Muscle of arm (tissue), 12 donors: Measurements from ENCODE around the gene RCOR2. TPM values are rescaled to one million over a fixed set of nuclear protein-coding genes. Genes with fewer than 3 reads are reported as not detected.
A peak's percentile ranks its signal among the peaks of the same experiment; 100 is the strongest.

ENCODE experiments used
- DNase-seq: peaks from one replicate; pipeline ENCODE4 v3.0.0-alpha.2; 2013
- polyA plus RNA-seq, 12 donors: library from polyadenylated mRNA; unstranded; fragments of 120-200 nt; gene quantifications; one replicate each; pipeline ENCODE4 v1.2.1, GENCODE V29; 2013; ENCODE audit not compliant: insufficient read length in 12 of 12

Gene RCOR2
- polyA plus RNA-seq, 12 donors = 8.2 to 14.9 (median 11.1) TPM; not detected in 1

DNA sequence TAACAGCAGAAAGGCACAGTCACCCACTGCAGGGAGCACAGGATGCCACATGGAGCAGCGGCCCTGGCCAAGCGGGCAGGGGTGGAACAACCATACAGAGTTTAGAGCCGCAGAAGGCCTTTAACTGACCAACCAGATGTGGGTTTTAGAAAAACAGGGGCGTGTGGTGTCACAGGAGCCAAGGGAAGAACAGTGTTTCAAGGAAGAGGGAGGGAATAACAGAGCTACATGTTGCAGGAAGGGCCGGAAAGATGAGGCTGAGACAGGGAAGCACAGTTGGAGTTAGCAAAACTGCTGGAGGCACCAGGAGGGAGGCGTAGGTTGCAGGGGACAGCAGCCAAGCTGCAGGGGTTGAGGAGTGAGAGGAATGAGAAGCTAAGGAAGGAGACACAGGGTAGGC is 14.1 kb upstream of the RCOR2 start:
- no peak for DNase-seq

DNA sequence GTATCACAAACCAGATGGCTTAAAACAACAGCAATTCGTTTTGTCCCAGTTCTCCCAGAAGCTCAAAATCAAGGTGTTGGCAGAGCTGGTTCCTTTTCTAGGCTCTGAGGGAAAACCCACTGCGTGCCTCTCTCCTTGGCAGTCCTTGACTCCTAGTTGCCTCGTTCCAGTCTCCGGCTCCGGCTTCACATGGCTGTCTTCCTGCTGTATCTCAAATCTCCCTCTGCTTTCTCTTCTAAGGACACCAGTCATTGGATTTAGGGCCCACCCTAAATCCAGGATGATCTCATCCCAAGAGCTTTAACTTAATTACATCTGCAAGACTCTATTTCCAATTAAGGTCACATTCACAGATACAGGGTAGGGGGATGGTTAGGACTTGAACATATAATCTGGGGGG is 12.7 kb upstream of the RCOR2 start:
- no peak for DNase-seq

DNA sequence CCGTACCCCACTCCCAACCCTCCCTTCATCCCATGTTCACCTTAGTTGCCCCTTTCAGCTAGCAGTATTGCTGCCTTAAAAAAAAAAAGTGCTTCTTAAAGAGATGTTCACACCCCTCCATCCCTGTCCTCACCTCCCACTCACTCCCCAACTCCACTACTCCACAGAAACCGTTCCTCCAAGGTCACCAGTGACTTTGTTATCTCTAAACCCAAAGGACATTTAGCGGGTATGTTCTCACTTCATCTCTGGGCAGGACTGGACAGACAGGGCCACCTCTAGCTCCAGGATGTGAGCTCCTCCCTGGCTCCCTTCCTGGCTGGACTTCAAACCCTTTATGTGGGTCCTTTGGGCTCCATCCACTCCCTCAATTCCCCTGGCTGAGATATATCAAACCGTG is 6.4 kb upstream of the RCOR2 start:
- DNase-seq = no peak

DNA sequence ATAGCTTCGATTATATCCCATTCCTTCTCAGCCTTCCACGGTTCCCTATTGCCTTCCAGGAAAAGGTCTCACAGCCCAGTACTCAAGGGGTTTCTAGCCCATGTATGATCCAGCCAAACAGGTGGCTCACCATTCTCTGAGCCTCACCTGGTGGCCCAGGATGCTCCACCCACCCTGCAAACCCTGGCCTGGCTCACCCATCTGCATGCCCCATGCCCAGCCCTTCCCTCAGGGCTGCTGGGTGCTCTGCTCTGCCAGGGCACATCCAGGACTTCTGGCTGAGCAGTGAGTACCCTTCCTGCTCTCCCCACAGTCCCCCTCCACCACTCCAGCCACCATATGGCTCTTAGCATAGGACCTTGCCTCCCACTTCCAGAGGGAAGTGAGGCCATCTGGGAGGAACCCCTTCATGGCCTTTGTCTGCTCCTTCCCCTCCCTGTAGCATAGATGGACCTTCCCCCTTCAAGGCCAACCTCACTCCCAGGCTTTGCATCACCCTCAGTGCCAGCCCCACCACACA is 5.8 kb upstream of the RCOR2 start:
- DNase-seq = no peak

DNA sequence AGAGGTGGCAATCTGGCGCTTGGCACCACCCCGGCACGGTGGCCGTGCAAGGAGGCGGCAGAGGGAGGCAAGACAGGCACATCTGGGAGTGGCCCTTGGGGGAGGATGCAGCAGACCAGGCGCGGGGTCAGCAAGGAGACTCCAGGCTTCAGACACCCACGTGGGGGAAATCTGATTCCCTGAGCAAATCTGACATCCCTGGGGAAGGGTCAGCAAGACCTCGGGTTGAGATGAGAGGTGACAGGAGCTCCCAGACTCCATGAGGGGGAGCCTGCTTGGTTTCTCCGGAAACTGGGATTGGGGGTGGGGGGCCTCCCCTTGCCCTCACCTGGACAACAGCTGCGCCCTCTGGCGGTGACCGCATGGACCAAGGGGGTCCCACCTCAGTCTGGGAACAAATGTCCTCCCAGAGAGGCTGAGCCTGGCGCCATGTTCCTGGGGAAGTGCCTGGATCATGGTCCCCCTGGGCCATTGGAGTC is 4.0 kb upstream of the RCOR2 start:
- no peak for DNase-seq

DNA sequence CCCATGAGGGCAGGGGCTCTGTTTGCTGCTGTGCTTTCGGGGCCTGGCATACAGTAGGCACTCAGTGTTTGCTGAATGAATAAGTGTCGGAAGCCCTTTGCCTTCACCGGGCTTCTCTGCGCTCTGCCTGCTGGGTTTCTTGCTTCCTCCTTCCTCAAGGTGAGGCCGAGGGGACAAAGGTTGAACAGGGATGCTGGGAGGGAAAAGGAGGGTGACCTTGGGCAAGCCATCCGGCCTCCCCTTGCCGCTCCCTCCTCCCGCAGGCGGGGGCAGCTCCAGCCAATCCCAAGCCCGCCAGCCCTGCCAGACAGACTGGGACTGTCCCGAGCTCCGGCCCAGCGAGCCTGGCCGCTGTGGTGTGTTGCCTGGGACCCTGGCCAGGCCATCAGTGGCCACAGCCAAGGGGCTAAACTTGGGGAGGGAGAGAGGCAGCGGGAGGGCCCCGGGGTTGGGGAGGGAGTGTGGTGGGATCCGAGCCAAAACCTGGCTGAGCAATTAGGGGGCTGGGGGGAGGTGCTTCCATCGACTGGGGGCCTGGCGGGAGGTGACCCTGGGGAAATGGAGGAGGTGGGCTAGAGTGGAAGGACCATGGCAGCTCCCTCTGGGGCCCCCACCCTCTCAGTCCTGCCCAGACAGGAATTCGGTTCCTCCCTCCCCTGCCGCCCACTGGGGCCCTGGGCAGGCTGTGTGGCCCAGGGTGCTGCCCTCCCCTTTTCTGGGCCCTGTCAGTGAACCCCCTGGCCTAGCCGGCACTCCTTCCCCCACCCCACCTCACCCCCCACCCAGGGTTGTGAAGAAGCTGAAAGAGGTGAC is 3.4 kb upstream of the RCOR2 start:
- peak; percentile 68 for DNase-seq

DNA sequence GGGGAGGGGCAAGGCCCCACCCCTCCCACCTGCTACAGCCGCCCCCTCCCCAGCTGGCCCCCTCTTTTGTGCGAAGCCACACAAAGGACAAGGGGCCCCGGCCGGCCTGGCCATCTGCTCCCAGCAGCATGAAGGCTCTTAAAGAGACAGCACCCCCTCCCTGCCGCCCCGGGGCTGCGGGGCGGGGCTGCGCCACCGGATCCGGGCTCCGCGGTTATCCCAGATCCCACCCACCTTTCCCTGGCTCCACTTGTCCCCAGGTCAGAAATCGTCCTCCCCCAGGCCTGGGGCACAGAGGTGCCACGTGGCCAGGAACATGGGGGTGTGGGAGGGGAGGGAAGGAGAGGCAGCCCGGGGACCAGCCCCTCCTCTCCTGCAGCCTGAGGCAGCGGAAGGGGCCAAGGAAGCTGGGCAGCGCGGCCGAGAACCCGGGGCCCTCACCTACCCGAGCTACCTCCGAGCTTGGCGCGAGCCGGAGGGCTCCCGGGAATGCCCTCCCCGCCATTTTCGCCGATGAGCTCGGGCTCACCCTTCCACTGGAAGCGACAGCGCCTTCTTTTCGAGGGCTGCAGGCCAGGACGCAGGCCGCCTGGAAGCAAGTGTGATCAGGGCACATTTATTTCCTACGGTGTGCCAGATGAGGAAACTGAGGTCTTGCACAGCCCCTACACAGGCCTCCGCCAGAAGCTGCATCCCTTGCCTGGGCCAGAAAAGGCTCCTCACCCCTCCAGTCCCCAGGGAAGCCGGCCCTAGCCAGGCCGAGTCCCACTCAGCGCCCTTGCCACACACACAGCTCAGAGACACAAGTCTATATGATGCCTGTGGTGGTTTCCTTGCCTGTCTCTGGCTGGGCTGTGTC is 2.5 kb upstream of the RCOR2 start:
- peak; percentile 71 for DNase-seq

DNA sequence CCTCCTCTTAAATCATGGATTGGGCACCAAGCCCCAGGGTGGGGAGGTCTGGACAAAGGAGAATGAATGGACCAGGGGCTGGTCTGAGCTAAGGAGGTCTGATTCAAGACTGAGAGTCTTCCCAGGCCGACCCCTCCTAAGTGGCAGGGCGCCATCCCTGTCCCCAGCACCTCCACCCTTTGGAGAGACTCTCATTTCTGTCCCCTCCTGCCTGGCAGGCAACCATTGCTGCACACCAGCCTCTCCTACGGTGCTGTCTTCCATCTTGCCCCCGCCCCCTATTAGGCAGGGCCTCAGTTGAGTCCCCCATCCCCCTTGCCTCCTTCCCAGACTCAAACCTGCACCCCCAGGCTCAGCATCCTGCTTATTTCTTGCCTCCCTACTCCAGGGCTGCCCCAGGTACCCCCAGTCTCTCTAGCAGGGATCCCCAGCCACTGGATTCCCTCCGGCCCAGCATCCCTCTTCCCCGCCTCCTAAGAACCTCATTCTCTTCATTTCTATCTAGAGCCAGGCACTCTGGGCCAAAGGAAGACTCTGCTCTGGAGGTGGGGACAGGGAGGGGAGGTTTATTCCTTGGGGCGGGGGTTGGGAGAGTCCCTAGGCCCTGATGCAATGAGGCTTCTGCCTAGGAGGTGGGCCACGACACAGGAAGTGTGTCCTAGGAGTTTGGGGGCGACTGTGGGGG is 1.7 kb upstream of the RCOR2 start:
- DNase-seq = peak; percentile 73

DNA sequence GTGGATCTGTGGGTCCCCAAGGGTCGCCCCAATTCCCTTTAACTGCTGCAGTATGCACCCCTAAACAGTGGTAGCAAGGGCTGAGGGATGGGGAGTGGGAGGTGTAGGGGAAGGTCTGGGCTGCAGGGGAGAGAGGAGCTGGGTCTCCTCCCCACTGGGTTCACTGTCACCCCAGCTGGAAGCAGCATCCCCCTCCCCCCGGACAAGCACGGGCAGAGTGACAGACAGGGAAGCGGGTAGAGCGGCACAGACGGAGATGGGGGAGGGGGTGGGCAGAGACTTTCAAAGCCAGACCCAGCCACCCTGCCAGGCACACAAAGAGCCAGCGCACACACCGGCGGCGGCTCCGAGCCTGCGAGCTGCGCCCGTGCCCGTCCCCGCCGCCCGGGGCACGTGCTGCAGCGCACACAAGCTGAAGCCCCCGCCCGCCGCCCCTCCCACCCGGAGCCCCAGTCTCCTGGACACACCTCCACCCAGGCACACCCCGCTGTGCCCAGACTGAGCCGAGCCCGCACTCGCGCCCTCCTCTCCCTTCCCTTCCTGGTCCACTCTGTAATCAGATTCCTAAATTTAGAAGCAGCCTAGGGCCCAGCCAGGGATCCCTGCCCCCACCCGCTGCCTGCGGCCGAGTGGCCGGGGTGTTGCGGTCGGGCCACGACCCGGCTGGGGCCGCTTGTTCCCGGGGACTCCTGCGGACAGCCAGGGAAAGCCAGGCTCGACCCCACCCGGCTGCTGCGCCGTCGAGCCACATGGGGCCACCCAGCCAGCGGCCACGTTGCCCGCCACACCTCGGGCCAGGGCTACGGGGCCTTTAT is 935 bp upstream of the RCOR2 start:
- peak; percentile 74 for DNase-seq

DNA sequence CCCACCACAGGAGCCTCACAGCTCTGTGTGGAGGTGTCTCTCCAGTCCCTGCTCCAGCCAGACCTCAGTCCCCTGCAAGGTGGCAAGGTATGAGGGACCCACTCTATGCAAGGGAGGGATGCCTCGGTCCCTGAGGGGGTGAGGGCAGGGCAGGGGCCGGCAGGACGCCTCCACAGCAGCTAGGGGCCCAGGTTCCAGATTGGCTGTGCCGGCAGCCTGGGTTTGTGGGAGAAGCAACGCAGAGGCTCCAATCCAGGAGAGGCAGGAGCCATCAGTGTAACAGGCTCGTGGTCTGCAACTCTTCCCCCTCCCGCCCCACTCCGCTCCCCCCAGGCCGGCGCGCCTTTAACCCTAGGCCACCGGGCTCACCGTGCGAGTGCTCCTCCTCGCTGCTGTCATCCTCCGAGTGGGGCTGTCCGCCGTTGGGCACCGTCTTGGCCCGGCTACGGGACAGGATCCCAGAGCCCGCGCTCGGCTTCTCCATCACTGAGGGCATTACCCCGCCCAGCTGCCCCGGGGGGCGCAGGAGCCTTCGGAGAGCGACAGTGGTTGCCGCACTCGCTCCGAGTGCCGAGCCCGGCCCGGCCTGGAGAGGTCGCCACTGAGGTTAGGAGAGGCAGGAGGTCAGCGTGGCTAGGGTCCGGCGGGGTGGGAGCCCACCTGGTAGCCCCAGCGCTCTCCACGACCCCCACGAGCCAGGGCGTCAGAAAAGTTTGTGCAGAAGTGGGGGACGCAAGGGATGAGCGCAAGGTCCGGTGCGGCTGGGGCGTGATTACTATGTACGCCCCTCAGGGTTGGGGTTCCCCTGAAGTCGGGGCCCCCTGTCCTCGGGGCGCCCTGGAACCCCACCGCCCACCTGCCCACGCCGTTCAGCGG is 765 bp downstream of the RCOR2 start:
- DNase-seq = no peak

DNA sequence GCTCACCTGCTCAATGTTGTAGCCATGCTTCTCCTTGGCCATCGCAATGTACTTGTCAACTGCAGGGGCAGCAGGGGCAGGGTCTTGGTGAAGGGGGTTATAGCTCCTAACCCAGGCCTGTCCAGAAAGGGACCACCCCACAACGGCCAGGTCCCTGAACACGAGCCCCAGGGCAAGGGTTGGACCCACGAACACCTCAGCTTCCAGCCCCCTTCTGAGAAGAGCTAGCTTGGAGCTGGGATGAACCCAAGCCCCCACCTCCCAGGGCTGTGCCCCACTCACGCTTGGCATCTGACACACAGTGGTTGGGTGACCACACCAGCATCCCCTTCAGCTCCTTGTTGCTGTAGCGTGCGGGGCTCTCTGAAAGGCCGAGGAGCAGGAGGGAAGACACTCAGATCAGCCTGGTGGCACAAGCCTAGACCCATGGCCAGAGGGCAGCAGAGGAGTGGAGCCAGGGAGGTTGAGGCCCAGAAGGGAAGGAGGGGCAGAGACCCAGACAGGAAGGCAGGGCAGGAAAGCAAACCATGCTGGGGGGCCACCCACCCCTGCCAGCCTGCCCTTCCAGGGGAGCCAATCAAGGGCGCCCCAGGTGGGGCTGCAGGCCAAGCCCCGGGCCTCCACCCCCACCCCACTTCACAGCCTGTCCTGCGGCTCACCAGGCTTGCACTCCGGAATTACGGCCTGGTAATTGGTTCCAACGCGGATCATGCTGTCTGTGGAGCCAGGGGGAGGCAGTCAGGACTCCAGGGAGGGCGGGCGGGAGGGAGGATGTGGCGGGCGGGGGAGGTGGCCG is 1.9 kb downstream of the RCOR2 start:
- no peak for DNase-seq

DNA sequence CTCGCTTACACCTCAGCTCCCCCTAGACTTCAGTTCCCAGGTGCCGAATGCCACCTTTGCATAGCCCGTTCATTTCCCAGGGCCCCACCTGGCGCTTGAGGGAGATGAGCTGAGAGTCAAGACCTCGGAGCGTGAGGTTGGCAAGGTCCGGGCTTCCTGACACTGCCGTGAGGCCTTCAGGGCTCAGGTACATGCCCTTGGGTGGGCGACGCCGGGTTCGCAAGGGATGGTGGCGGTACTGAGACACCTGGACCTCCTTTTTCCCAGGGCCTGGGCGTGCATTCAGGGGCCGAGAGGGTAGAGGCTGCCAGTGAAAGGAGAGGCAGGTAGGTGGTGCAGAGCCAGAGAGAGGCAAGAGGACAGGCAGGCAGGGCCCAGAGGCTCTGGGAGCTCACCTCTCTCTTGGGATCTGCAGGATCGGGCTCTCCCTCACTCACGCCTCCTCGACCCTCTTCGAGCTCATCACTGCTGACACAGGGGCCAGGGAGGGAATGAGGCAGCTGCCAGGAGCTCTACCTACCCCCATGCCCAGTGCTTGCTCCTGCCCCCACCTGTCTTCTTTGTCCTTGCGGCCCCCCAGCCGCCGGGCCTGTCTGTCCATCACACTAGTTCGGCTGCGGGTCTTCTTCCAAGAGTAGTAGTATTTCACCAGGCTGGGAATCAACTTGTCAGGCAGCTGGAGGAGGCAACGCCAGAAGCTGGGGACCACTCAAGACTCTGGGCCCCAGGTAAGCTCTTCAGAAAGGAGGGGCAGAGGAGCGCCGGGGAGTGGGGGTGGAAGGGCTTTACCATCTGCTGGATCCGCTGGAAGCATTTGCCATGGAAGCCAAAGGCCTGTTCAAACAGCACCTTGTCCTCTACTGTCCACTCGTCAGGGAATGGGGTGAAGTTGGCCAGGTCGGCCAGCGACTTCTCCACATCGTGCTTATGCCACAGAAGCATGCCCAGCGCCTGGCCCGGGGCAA is 2.8 kb downstream of the RCOR2 start:
- no peak for DNase-seq

DNA sequence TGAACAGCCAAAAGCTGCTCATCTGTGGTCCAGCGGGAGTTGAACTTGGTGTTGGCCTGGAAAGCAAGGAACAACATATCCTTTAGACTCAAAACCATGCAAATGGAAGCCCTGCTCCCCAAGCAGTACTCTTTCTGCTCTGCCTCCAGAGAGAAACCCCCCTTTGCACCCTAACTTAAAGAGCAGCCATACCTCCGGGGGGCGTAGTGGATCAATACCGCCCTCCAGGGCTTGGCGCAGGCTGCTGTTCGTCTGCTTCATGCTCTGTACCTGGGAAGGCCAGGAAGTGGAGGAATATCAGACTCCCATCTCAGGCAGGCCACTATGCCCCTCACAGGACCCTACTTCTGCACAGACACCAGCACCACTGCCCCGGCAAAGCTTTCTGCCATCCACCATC is 4.3 kb downstream of the RCOR2 start:
- no peak for DNase-seq

DNA sequence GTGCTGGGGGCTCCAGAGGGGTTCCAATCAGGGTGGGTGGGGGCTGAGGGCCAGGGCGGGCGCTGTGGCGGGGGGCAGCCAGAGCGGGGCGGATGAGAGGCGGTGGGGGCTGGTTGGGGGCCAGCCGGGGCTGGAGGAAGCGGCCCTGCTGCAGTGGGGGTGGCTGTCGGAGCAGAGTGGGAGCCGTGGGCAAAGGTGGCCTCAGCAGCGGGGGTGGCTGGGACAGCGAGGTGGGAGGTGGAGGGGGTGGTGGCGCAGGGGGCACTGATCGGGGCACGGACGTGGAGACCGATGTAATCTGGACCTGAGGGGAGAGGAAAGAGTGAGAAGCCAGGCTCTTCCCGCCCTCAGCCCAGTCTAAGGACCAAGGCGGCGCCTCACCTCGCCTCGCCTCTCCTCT is 5.1 kb downstream of the RCOR2 start:
- no peak for DNase-seq

DNA sequence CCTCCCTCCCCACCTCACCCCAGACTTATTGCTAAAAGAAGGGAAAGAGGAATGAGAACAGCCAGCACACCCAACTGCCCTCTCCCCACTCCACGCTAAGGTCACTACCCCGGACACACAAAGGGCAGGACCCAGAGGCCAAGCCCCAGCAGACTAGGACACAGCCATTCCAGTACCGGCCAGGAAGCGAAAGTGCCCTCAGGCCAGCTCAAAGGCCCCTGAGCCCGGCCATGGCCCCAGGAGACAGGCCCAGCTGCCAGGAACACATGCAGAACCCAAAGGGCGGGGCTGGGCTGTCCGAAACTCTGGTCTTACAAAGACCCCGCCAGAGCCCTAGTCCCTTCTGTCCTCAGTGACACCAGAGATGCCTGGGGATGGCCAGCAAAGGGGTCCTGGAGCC is 5.5 kb downstream of the RCOR2 start:
- no peak for DNase-seq

DNA sequence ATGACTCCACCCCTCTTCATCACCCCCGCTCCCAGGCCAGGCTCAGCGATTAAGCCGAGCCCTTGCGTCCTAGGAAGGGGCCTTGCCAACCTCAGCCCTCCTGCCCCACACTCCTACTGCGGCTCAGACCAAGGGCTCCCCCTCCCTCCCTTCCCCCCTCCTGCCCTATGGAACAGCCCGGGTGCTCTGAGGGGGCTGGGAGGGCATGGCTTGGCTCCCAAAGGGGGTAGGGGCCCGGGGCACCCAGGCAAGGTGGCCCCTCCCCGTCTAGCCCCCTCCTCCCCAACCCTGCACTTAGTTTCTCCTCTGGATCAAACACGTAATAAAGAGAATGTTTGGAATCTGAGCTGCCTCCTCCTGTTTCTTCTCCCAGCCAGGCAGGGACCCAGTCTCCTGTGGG is 6.3 kb downstream of the RCOR2 start:
- no peak for DNase-seq

DNA sequence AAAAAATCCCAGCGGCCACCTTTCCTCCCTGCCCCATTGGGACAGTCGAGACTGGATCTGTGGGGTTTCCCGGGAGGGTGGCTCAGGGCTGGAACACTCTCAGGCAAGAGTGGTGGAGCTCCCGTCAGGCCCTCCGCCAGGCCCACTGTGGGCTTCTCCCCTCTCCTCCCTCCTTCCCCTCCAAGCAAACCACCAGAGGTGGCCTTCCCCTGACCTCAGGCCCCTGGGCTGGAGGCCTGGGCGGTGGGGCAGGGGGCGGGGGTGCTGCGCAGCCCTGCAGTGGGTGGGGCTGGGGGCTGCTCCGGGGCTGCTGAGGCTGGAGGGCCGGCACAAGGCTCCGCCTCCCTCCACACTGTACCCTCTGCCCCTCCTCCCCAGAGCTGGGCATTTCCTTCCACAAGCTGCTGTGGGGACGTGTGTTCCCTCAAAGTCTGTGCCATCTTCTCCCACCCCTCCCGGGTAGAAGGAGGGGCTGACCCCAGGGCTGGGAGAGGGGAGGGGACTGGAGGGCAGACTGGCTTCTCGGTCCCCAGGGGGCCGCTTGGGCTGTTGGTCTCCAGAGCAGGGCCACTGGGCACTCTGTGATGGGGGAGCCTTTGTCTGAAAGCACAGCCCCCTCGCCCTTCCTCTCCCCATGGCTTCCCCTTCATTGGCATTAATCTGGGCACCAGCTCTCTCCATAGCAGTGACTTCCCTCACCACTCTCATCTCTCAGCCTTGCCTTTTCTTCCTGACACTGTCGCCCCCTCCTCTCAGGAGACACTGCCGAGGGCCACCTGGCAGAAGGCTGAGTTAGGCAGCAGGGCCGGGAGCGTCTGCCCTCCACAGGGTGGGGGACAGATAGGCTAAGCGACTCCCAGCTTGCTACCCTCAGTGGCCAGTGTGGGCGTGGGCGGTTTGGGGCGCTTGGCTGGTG is 7.1 kb downstream of the RCOR2 start:
- DNase-seq = no peak
